ENCODE results near the gene CYB561D2. TPM values are rescaled to one million over a fixed set of nuclear protein-coding genes. Genes with fewer than 3 reads are reported as not detected.

Gene CYB561D2
- total and polyA plus RNA-seq, 9 of the 15 experiments (the other 6 are each of a cell fraction or from before 2014, with no cell fraction given) = 4.2 to 16.6 (median 9.4) TPM

- intact Hi-C loops (cut with micrococcal nuclease) = no loop called here
- H3K9ac ChIP-seq (ENCODE audit: insufficient read depth in 1 of 2, low read depth in 2 of 2, low read length in 2 of 2) = peak overlapping the region; percentile 98
- no peaks in the 10 kb centered on the region for H4K20me1 ChIP-seq (replicated peaks; ENCODE audit: control insufficient read depth, insufficient read depth, low read length)
- ATAC-seq = no peak
- H3K9me1 ChIP-seq (ENCODE audit: control insufficient read depth, insufficient read depth, low read length) = no peaks in the 10 kb centered on the region
- FAIRE-seq = peak; percentile 32
- peak overlapping the region; percentile 90 for H3K4me2 ChIP-seq (ENCODE audit: insufficient read depth, low read length)
- H3K79me2 ChIP-seq (ENCODE audit: control insufficient read depth, insufficient read depth, low read length) = peaks cover 22% of the 10 kb centered on the region
- H3K9me3 ChIP-seq (replicated peaks; ENCODE audit: control insufficient read depth, insufficient read depth, low read depth, low read length) = no peaks in the 10 kb centered on the region
- peak overlapping the region; percentile 81 for H3K4me3 ChIP-seq
- H3K36me3 ChIP-seq (ENCODE audit: control insufficient read depth, insufficient read depth, low read length) = peaks cover 29% of the 10 kb centered on the region; the same call in 2 of the 3 replicates
- peaks cover 36 to 80% of the 10 kb centered on the region in 2 experiments for H3K4me1 ChIP-seq (replicated peaks in 1 of 2; ENCODE audit: control insufficient read depth in 2 of 2, insufficient read depth in 2 of 2, low read length in 2 of 2)
- no peak overlapping the region for H2AFZ ChIP-seq (ENCODE audit: low read depth, low read length)
- 76% methylated on average over 19 of the region's 29 CpGs for WGBS (ENCODE audit: insufficient coverage, low coverage, missing lambda C conversion rate)
- DNase-seq (ENCODE audit: extremely low read depth in 1 of 4, low spot score in 3 of 4) = no peak
- peak overlapping the region; percentile 100; the same call in 1 of the 3 replicates for H3K27ac ChIP-seq (ENCODE audit: extremely low read depth, low read depth, low read length)
- POLR2A ChIA-PET = interaction anchor here (0.9 to 1.2 kb wide), 3 partner anchors 8 to 58 kb away, joined by 4 to 5 read pairs (median 4); partner anchors contain the start of gene TUSC2
- CTCF ChIA-PET (ENCODE audit: low intra/inter-chr PET ratio) = no interaction called here
- no peaks in the 10 kb centered on the region for H3K27me3 ChIP-seq (ENCODE audit: control insufficient read depth in 2 of 2, insufficient read depth in 2 of 2, low read length in 2 of 2)
- no TSS peak for BruUV-seq (replicated peaks)
- in situ Hi-C loops (cut with MboI) = no loop called here
- no peak for TF ChIP-seq MAFG (tag; conservative IDR thresholded peaks at IDR 0.05)
- TF ChIP-seq SMARCC2 (IDR thresholded peaks at IDR 0.05; ENCODE audit: low read depth) = no peak
- peak; percentile 80; the same call in 1 of the 2 replicates for TF ChIP-seq ZBTB33 (CRISPR knock-in tag; IDR thresholded peaks at IDR 0.05)
- no peak for TF ChIP-seq STAT5A (IDR thresholded peaks at IDR 0.05; ENCODE audit: borderline replicate concordance, low read length)
- 0 out of 6 replicates have a peak, but pooled peaks of 2 of the 3 experiments have one; percentile 5 to 14 for TF ChIP-seq CTCF (IDR thresholded peaks at IDR 0.05 in 2 of 3, conservative IDR thresholded peaks at IDR 0.05 in 1 of 3; ENCODE audit: insufficient read depth in 2 of 3, low read depth in 1 of 3, low read length in 3 of 3)
- TF ChIP-seq TEAD1 (CRISPR knock-in tag; IDR thresholded peaks at IDR 0.05) = no peak
- TF ChIP-seq ETV5 (CRISPR knock-in tag; IDR thresholded peaks at IDR 0.05; ENCODE audit: low read depth) = 0 out of 2 replicates have a peak, but pooled peaks have one; percentile 2
- TF ChIP-seq ZSCAN29 (IDR thresholded peaks at IDR 0.05) = no peak
These were observed 30.6 kb upstream of the CYB561D2 start for GRCh38 chr3:50319894-50320625.
